HepG2 (cell line): ENCODE data around the gene RANBP17. TPM values are rescaled to one million over a fixed set of nuclear protein-coding genes. Genes with fewer than 3 reads are reported as not detected.

Source experiments
- ATAC-seq: fragments of 200-7000 bp; cut with Tn5 transposase; 3 replicates; pipeline ENCODE4 v1.9.1; 2020; ENCODE audit warnings: mild to moderate bottlenecking, moderate library complexity
- BruUV-seq: library from RNA; stranded (reverse); fragments of 400-500 nt; replicated peaks from 2 replicates; lab custom pipeline; 2021; lab: Mats Ljungman, UMichigan
- CTCF ChIA-PET: fragments of 300-600 bp; formaldehyde crosslinking; extraction: SDS; loops from one replicate; lab custom pipeline; 2021; ENCODE audit warnings: low total read pairs, inconsistent platforms, low intra/inter-chr PET ratio; lab: Yijun Ruan, JAX
- POLR2A ChIA-PET: fragments of 350-600 bp; sonication (Branson Sonifier 250); formaldehyde crosslinking; loops from one replicate; lab custom pipeline; 2020; ENCODE audit warnings: antibody characterized with exemption, inconsistent platforms; lab: Yijun Ruan, JAX
- DNase-seq: peaks from one replicate; pipeline ENCODE4 v3.0.0-alpha.2; 2015; ENCODE audit warnings: low spot score
- FAIRE-seq: peaks from 3 replicates; lab custom pipeline; 2011; peaks lifted over from hg19 to GRCh38; lab: Jason Lieb, UNC
- H2AFZ ChIP-seq: one replicate; pipeline ENCODE4 v1.6.1; 2011; ENCODE audit warnings: low read length, inconsistent platforms
- H3K27ac ChIP-seq: fragments of 300-600 bp; 3 replicates; pipeline ENCODE4 v1.8.0; 2011; ENCODE audit warnings: mixed run types, mild to moderate bottlenecking, mixed read lengths, low read length, inconsistent platforms; ENCODE audit not compliant: insufficient read depth; ENCODE audit errors: extremely low read length
- H3K27me3 ChIP-seq, 2 experiments: fragments of 200-600 bp in 1 of 2; 2 replicates in 1 of 2; 3 replicates in 1 of 2; pipeline versions ENCODE4 v1.6.0 to v1.8.0; 2011; ENCODE audit warnings: low read length in 2 of 2, mild to moderate bottlenecking in 2 of 2, moderate library complexity in 2 of 2, inconsistent platforms in 1 of 2; ENCODE audit not compliant: insufficient read depth in 2 of 2, control insufficient read depth in 1 of 2
- H3K36me3 ChIP-seq, 2 experiments: fragments of 200-600 bp in 1 of 2; replicated peaks in 1 of 2; 2 replicates in 1 of 2; 3 replicates in 1 of 2; pipeline versions ENCODE4 v1.5.1 to v1.8.0; 2011; ENCODE audit warnings: low read length in 2 of 2, inconsistent platforms in 1 of 2; ENCODE audit not compliant: insufficient read depth in 2 of 2, control insufficient read depth in 1 of 2
- H3K4me1 ChIP-seq: 2 replicates; pipeline ENCODE4 v1.5.1; 2012; ENCODE audit warnings: low read length, inconsistent platforms; ENCODE audit not compliant: insufficient read depth
- H3K4me2 ChIP-seq: 2 replicates; pipeline ENCODE4 v1.6.0; 2011; ENCODE audit warnings: low read depth, low read length, inconsistent platforms
- H3K4me3 ChIP-seq, 3 experiments: fragments of 200-600 bp in 1 of 3; sonication (generic), shearing (Covaris generic) in 1 of 3; replicated peaks in 1 of 3; 2 replicates each; pipeline ENCODE4 v1.5.1; 2011 to 2016; ENCODE audit warnings: low read length in 3 of 3, inconsistent platforms in 2 of 3, low read depth in 2 of 3, mild to moderate bottlenecking in 2 of 3, control low read depth in 1 of 3, mixed read lengths in 1 of 3; ENCODE audit not compliant: insufficient read depth in 1 of 3
- H3K79me2 ChIP-seq: one replicate; pipeline ENCODE4 v1.6.1; 2011; ENCODE audit warnings: low read length, inconsistent platforms; ENCODE audit not compliant: insufficient read depth
- H3K9ac ChIP-seq: 2 replicates; pipeline ENCODE4 v1.6.0; 2011; ENCODE audit warnings: mild to moderate bottlenecking, low read depth, low read length, inconsistent platforms; ENCODE audit not compliant: insufficient read depth
- H3K9me3 ChIP-seq: 2 replicates; pipeline ENCODE4 v1.5.1; 2012; ENCODE audit warnings: mild to moderate bottlenecking, low read length
- H4K20me1 ChIP-seq: 2 replicates; pipeline ENCODE4 v1.6.0; 2011; ENCODE audit warnings: inconsistent platforms, mild to moderate bottlenecking, low read length, moderate library complexity; ENCODE audit not compliant: insufficient read depth
- E2F2 ChIP-seq: sonication (generic); formaldehyde crosslinking; IDR thresholded peaks from 2 replicates; pipeline ENCODE4 v1.4.0; 2020; ENCODE audit warnings: missing genetic modification reagents, borderline replicate concordance
- ELK4 ChIP-seq: sonication (generic); formaldehyde crosslinking; IDR thresholded peaks from 2 replicates; pipeline ENCODE4 v1.9.0; 2021; ENCODE audit warnings: missing genetic modification reagents, borderline replicate concordance
- GPN1 ChIP-seq: sonication (generic); formaldehyde crosslinking; IDR thresholded peaks from 2 replicates; pipeline ENCODE4 v1.5.1; 2020; ENCODE audit warnings: missing genetic modification reagents, borderline replicate concordance
- HNF4G ChIP-seq, 2 experiments: sonication (generic) in 1 of 2; formaldehyde crosslinking in 1 of 2; IDR thresholded peaks; 2 replicates each; pipeline versions ENCODE4 v1.4.0 to v1.6.1; 2011 to 2020; ENCODE audit warnings: borderline replicate concordance in 2 of 2, low read depth in 2 of 2, mild to moderate bottlenecking in 2 of 2, low read length in 1 of 2, missing genetic modification reagents in 1 of 2, moderate library complexity in 1 of 2
- KAT7 ChIP-seq: IDR thresholded peaks from 2 replicates; pipeline ENCODE4 v1.6.1; 2018; ENCODE audit warnings: borderline replicate concordance, missing compliant biosample characterization
- NFE2L2 ChIP-seq: fragments of 150-350 bp; IDR thresholded peaks from 2 replicates; pipeline ENCODE4 v1.6.1; 2014; ENCODE audit warnings: low read length
- NR0B2 ChIP-seq: sonication (generic); formaldehyde crosslinking; IDR thresholded peaks from 2 replicates; pipeline ENCODE4 v1.4.0; 2020; ENCODE audit warnings: mild to moderate bottlenecking, missing genetic modification reagents
- NR2F6 ChIP-seq, 2 experiments: IDR thresholded peaks; 2 replicates each; pipeline ENCODE4 v1.6.1; 2016; ENCODE audit warnings: antibody characterized with exemption in 1 of 2, mild to moderate bottlenecking in 1 of 2
- SATB2 ChIP-seq: sonication (generic); formaldehyde crosslinking; IDR thresholded peaks from 2 replicates; pipeline ENCODE4 v1.5.0; 2020; ENCODE audit warnings: missing genetic modification reagents
- ZBTB25 ChIP-seq: IDR thresholded peaks from 2 replicates; pipeline ENCODE4 v1.6.1; 2018; ENCODE audit warnings: missing genetic modification reagents
- ZC3H13 ChIP-seq: sonication (generic); formaldehyde crosslinking; IDR thresholded peaks from 2 replicates; pipeline ENCODE4 v1.8.1; 2023; ENCODE audit warnings: mild to moderate bottlenecking, missing genetic modification reagents, moderate library complexity
- ZNF350 ChIP-seq: sonication (generic); formaldehyde crosslinking; IDR thresholded peaks from 2 replicates; pipeline ENCODE4 v1.4.0; 2020; ENCODE audit warnings: mild to moderate bottlenecking, low read depth, missing genetic modification reagents, borderline replicate concordance
- ZNF441 ChIP-seq: sonication (generic); formaldehyde crosslinking; IDR thresholded peaks from 2 replicates; pipeline ENCODE4 v1.7.0; 2021; ENCODE audit warnings: missing genetic modification reagents, borderline replicate concordance
- ZNF451 ChIP-seq: sonication (generic); formaldehyde crosslinking; IDR thresholded peaks from 2 replicates; pipeline ENCODE4 v1.5.0; 2020; ENCODE audit warnings: mild to moderate bottlenecking, missing genetic modification reagents
- ZNF558 ChIP-seq: sonication (generic); formaldehyde crosslinking; IDR thresholded peaks from 2 replicates; pipeline ENCODE4 v1.9.0; 2022; ENCODE audit warnings: mild to moderate bottlenecking, missing genetic modification reagents, borderline replicate concordance
- WGBS: methylation state at CpG from one replicate; pipeline ENCODE4 v1.1.6; 2017; ENCODE audit warnings: low lambda C conversion rate; 5-methylcytosine and 5-hydroxymethylcytosine counted together
- in situ Hi-C: cut with HindIII; loops from 2 replicates; pipeline ENCODE4 v1.10.0; 2017; ENCODE audit warnings: low pct_unique_long_range_greater_than_20kb; ENCODE audit not compliant: extremely low pct_ligation_motif_present
- intact Hi-C: fragments of 100-400 bp; cut with micrococcal nuclease; formaldehyde crosslinking; loops from one replicate; pipeline ENCODE4 v1.10.0; 2022; ENCODE audit not compliant: unreplicated experiment
- polyA plus RNA-seq, 8 experiments: library from polyadenylated mRNA; depleted of rRNA in 3 of 8; stranded (reverse) in 7 of 8; unstranded in 1 of 8; fragments of >200 nt; fragmentation: Illumina TruSeq in 4 of 8; extraction: Trizol in 4 of 8; gene quantifications; 2 replicates each; pipeline versions ENCODE4 v1.2.1 to v1.2.3, GENCODE V29; 2011 to 2016; ENCODE audit warnings: low read depth in 4 of 8, missing spikeins in 1 of 8, mixed read lengths in 1 of 8; ENCODE audit not compliant: insufficient read depth in 1 of 8
- total RNA-seq, 5 experiments: library from RNA; depleted of rRNA; stranded (reverse); fragments of >200 nt; fragmentation: Illumina TruSeq; extraction: Trizol; gene quantifications; 2 replicates each; pipeline ENCODE4 v1.2.3, GENCODE V29; 2016; ENCODE audit warnings: low read depth in 1 of 5

The RANBP17 gene
- total and polyA plus RNA-seq, 2 of the 13 experiments (the other 11 are each of a cell fraction or from before 2014, with no cell fraction given) = not detected

- H3K9me3 ChIP-seq = no peaks in the 10 kb centered on the region
- no peaks in the 10 kb centered on the region for H3K4me1 ChIP-seq
- H3K36me3 ChIP-seq = no peaks in the 10 kb centered on the region
- ATAC-seq (no peak), DNase-seq (no peak), FAIRE-seq (no peak)
- TF ChIP-seq ZNF441 (CRISPR knock-in tag) = no peak
- TF ChIP-seq ZBTB25 (CRISPR knock-in tag) = no peak
- no peak for TF ChIP-seq KAT7
- no peak for TF ChIP-seq ELK4 (CRISPR knock-in tag)
- no peak for TF ChIP-seq E2F2 (CRISPR knock-in tag)
- TF ChIP-seq NFE2L2 = no peak
- TF ChIP-seq HNF4G (IDR thresholded peaks at IDR 0.05; ENCODE audit: borderline replicate concordance, low read depth, low read length) = no peak
- no peak for TF ChIP-seq HNF4G (CRISPR knock-in tag; IDR thresholded peaks at IDR 0.05; ENCODE audit: borderline replicate concordance, low read depth)
- TF ChIP-seq NR2F6 (IDR thresholded peaks at IDR 0.05) = no peak
- TF ChIP-seq NR2F6 (CRISPR knock-in tag; IDR thresholded peaks at IDR 0.05) = no peak
- no peak for TF ChIP-seq ZNF558
- no peak for TF ChIP-seq ZNF451
- TF ChIP-seq ZC3H13 = no peak
- no peak for TF ChIP-seq SATB2 (CRISPR knock-in tag)
- no peak for TF ChIP-seq GPN1 (CRISPR knock-in tag)
- no peak for TF ChIP-seq ZNF350 (CRISPR knock-in tag)
- TF ChIP-seq NR0B2 (CRISPR knock-in tag) = no peak
- H3K79me2 ChIP-seq = no peaks in the 10 kb centered on the region
- WGBS = 13% methylated on average over 4 of the region's 10 CpGs
- BruUV-seq = no TSS peak
- no peak overlapping the region for H3K4me3 ChIP-seq
- H3K27ac ChIP-seq = no peak overlapping the region
- in situ Hi-C loops (no loop called here), intact Hi-C loops (no loop called here)
- no peak overlapping the region for H2AFZ ChIP-seq
- no peak overlapping the region for H3K9ac ChIP-seq
- ChIA-PET POLR2A (no interaction called here), CTCF (no interaction called here)
- H3K27me3 ChIP-seq = peaks cover 5 to 54% of the 10 kb centered on the region in 2 experiments; a peak in 4 of 5 replicates
- H4K20me1 ChIP-seq = no peaks in the 10 kb centered on the region
- H3K4me2 ChIP-seq = no peak overlapping the region
Measured at GRCh38 chr5:171306781-171307591, 445.2 kb downstream of the RANBP17 start.
